ENCODE results near the gene ELMOD3.

- TF ChIP-seq CTCF (IDR thresholded peaks at IDR 0.05): no peak
- TF ChIP-seq POLR2A (IDR thresholded peaks at IDR 0.05; ENCODE audit: low read depth): no peak
- TF ChIP-seq EP300 (IDR thresholded peaks at IDR 0.05): no peak
- no peak for TF ChIP-seq POLR2AphosphoS5 (IDR thresholded peaks at IDR 0.05)
Measured at GRCh38 chr2:85411405-85411748, 56.8 kb downstream of the ELMOD3 start.
